ENCODE results near the gene SMAP1. TPM values are rescaled to one million over a fixed set of nuclear protein-coding genes. Genes with fewer than 3 reads are reported as not detected.
A peak's percentile ranks its signal among the peaks of the same experiment; 100 is the strongest.
"Not testable (repeated sequence)": the region's sequence is repeated elsewhere in the genome, so short reads cannot be mapped to it uniquely, and the experiment has no call there.

Gene SMAP1
- total RNA-seq, 1 donor from 2014 or later = 26.3 TPM

- Mint-ChIP-seq H3K4me1 (ENCODE audit: low read depth) (peaks cover 39% of the 10 kb centered on the region), H3K27me3 (ENCODE audit: insufficient read depth) (no peaks in the 10 kb centered on the region), H3K36me3 (ENCODE audit: low read depth) (peaks cover 7% of the 10 kb centered on the region), H3K27ac (peak overlapping the region; percentile 82), H3K4me3 (peak overlapping the region; percentile 28), H3K9me3 (peaks cover 30% of the 10 kb centered on the region)
- DNase-seq (ENCODE audit: low spot score) = no peak
- intact Hi-C loops (cut with micrococcal nuclease) = loop anchor here (10.0 kb wide), 1 partner anchor 568 kb away; the partner anchor contains the start of gene OGFRL1
These were observed 49.5 kb downstream of the SMAP1 start for GRCh38 chr6:70717038-70717801.

GRCh38 chr6:70724524-70724923 lies 56.8 kb downstream of the SMAP1 start:
- Mint-ChIP-seq H3K36me3 (ENCODE audit: low read depth) (peaks cover 4% of the 10 kb centered on the region), H3K27me3 (ENCODE audit: insufficient read depth) (no peaks in the 10 kb centered on the region), H3K4me1 (ENCODE audit: low read depth) (peaks cover 8% of the 10 kb centered on the region), H3K27ac (no peak overlapping the region), H3K4me3 (no peak overlapping the region), H3K9me3 (no peaks in the 10 kb centered on the region)
- no peak for DNase-seq (ENCODE audit: low spot score)
- intact Hi-C loops (cut with micrococcal nuclease) = no loop called here

GRCh38 chr6:70725817-70726415 lies 58.2 kb downstream of the SMAP1 start:
- Mint-ChIP-seq H3K9me3 (no peaks in the 10 kb centered on the region), H3K36me3 (ENCODE audit: low read depth) (peaks cover 4% of the 10 kb centered on the region), H3K27ac (no peak overlapping the region), H3K4me3 (no peak overlapping the region), H3K4me1 (ENCODE audit: low read depth) (peaks cover 4% of the 10 kb centered on the region), H3K27me3 (ENCODE audit: insufficient read depth) (no peaks in the 10 kb centered on the region)
- intact Hi-C loops (cut with micrococcal nuclease) = no loop called here
- no peak for DNase-seq (ENCODE audit: low spot score)

DNA sequence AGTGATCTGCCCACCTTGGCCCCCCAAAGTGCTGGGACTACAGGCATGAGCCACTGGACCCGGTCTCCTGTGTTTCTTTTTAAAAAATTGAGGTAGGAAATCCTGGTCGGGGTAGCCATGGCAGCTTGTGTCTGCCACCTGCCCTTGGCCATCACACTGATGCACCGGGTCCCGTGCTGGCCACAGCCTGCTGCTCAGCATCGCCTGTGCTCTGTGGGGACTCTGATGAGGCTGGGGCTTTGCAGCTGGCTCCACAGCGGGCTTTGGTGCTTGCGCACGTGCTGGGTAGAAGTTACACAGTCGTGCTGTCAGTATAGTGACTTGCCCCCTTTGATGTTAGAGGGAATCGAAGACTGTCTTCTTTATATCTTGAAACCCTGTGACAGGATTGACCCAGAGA lies 66.7 kb downstream of the SMAP1 start:
- Mint-ChIP-seq H3K27me3 (ENCODE audit: insufficient read depth) (no peaks in the 10 kb centered on the region), H3K27ac (no peak overlapping the region), H3K4me1 (ENCODE audit: low read depth) (peaks cover 9% of the 10 kb centered on the region), H3K4me3 (no peak overlapping the region), H3K9me3 (no peaks in the 10 kb centered on the region), H3K36me3 (ENCODE audit: low read depth) (peaks cover 22% of the 10 kb centered on the region)
- DNase-seq (ENCODE audit: low spot score) = no peak
- intact Hi-C loops (cut with micrococcal nuclease) = no loop called here

GRCh38 chr6:70734979-70735378 lies 67.3 kb downstream of the SMAP1 start:
- no peak for DNase-seq (ENCODE audit: low spot score)
- Mint-ChIP-seq H3K4me3 (no peak overlapping the region), H3K27ac (no peak overlapping the region), H3K9me3 (no peaks in the 10 kb centered on the region), H3K36me3 (ENCODE audit: low read depth) (peaks cover 25% of the 10 kb centered on the region), H3K4me1 (ENCODE audit: low read depth) (peaks cover 9% of the 10 kb centered on the region), H3K27me3 (ENCODE audit: insufficient read depth) (no peaks in the 10 kb centered on the region)
- intact Hi-C loops (cut with micrococcal nuclease) = no loop called here

GRCh38 chr6:70735513-70735912 lies 67.8 kb downstream of the SMAP1 start:
- H3K9me3 Mint-ChIP-seq = peaks cover 3% of the 10 kb centered on the region

DNA sequence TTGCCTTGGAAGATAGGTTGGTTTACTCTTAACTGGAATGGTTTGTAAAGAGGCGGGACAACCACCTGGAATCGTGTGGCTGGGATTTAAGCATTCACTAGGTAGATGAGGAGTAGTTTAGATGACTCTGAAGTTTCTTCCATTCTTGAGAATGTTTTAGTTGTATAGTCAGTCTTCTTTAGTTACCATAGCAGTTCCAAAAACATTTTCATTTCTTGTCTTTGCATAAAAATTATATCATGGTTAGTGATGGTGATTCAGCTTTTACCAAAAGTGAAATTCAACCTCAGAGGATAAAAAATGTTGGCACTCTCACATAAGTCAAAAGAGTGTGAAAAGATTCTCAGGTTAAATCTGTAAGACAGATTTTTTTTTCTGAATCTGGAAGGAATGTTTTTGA lies 70.3 kb downstream of the SMAP1 start:
- Mint-ChIP-seq H3K27ac (no peak overlapping the region), H3K9me3 (peaks cover 20% of the 10 kb centered on the region), H3K36me3 (ENCODE audit: low read depth) (peaks cover 43% of the 10 kb centered on the region), H3K4me3 (no peak overlapping the region), H3K27me3 (ENCODE audit: insufficient read depth) (no peaks in the 10 kb centered on the region), H3K4me1 (ENCODE audit: low read depth) (peaks cover 11% of the 10 kb centered on the region)
- intact Hi-C loops (cut with micrococcal nuclease) = no loop called here
- DNase-seq (ENCODE audit: low spot score) = no peak

More at GRCh38 chr6:70735513-70735912, 67.8 kb downstream of the SMAP1 start:
- Mint-ChIP-seq H3K4me3 (no peak overlapping the region), H3K36me3 (ENCODE audit: low read depth) (peaks cover 29% of the 10 kb centered on the region), H3K27me3 (ENCODE audit: insufficient read depth) (no peaks in the 10 kb centered on the region), H3K27ac (no peak overlapping the region), H3K4me1 (ENCODE audit: low read depth) (peaks cover 11% of the 10 kb centered on the region)
- DNase-seq (ENCODE audit: low spot score) = no peak
- intact Hi-C loops (cut with micrococcal nuclease) = no loop called here

DNA sequence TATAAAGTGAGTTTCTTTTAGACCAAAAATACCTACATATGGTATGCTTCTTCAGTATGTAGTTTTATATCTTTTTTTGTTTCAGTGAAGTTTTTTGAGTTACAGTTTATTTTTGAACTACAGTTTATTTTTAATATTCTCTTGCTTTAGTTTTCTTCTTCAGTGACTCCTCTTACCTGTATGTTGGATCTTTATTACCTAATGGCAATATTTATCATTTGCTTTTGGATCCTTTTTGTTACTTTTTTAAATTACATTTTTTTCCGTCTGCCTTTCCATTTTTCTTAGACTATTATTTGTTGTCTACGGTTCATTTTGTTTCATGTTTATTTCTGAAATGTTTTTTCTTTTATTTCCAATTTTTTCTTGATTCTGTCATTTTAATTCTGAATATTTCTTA lies 71.9 kb downstream of the SMAP1 start:
- Mint-ChIP-seq H3K9me3 (peaks cover 22% of the 10 kb centered on the region), H3K27ac (no peak overlapping the region), H3K36me3 (ENCODE audit: low read depth) (peaks cover 41% of the 10 kb centered on the region), H3K27me3 (ENCODE audit: insufficient read depth) (no peaks in the 10 kb centered on the region), H3K4me1 (ENCODE audit: low read depth) (peaks cover 7% of the 10 kb centered on the region), H3K4me3 (no peak overlapping the region)
- DNase-seq (ENCODE audit: low spot score) = no peak
- intact Hi-C loops (cut with micrococcal nuclease) = no loop called here

DNA sequence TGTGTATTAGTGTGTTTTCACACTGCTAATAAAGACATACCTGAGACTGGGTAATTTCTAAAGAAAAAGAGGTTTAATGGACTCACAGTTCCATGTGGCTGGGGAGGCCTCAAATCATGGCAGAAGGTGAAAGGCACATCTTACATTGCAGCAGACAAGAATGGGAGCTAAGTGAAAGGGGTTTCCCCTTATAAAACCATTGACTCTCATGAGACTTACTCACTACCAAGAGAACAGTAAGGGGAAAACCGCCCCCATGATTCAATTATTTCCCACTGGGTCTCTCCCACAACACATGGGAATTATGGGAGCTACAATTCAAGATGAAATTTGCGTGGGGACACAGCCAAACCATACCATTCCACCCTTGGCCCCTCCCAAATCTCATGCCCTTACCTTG lies 73.1 kb downstream of the SMAP1 start:
- Mint-ChIP-seq H3K36me3 (ENCODE audit: low read depth) (peaks cover 44% of the 10 kb centered on the region), H3K9me3 (peaks cover 24% of the 10 kb centered on the region)
- intact Hi-C loops (cut with micrococcal nuclease); H3K4me1 Mint-ChIP-seq (ENCODE audit: low read depth); DNase-seq (ENCODE audit: low spot score); H3K27ac Mint-ChIP-seq; H3K27me3 Mint-ChIP-seq (ENCODE audit: insufficient read depth); H3K4me3 Mint-ChIP-seq: not testable (repeated sequence)

DNA sequence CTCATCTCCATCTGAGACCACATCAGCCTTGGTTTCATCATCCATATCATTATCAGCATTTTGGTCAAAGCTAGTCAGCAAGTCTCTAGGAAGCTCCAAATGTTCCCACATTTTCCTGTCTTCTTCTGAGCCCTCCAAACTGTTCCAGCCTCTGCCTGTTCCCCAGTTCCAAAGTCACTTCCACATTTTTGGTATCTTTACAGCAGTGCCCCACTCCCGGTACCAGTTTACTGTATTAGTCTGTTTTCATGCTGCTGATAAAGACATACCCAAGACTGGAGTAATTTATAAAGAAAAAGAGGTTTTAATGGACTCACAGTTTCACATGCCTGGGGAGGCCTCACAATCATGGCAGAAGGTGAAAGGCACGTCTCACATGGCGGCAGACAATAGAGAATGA lies 74.8 kb downstream of the SMAP1 start:
- H3K27me3 Mint-ChIP-seq (ENCODE audit: insufficient read depth); intact Hi-C loops (cut with micrococcal nuclease); H3K27ac Mint-ChIP-seq; H3K4me3 Mint-ChIP-seq; DNase-seq (ENCODE audit: low spot score): not testable (repeated sequence)
- H3K4me1 Mint-ChIP-seq (ENCODE audit: low read depth) = peaks cover 10% of the 10 kb centered on the region
- peaks cover 27% of the 10 kb centered on the region for H3K9me3 Mint-ChIP-seq
- H3K36me3 Mint-ChIP-seq (ENCODE audit: low read depth) = peaks cover 47% of the 10 kb centered on the region

GRCh38 chr6:70753870-70754380 lies 86.2 kb downstream of the SMAP1 start:
- Mint-ChIP-seq H3K27me3 (ENCODE audit: insufficient read depth) (no peaks in the 10 kb centered on the region), H3K36me3 (ENCODE audit: low read depth) (peaks cover 5% of the 10 kb centered on the region), H3K4me1 (ENCODE audit: low read depth) (no peaks in the 10 kb centered on the region), H3K9me3 (no peaks in the 10 kb centered on the region), H3K4me3 (no peak overlapping the region), H3K27ac (no peak overlapping the region)
- intact Hi-C loops (cut with micrococcal nuclease) = no loop called here
- no peak for DNase-seq (ENCODE audit: low spot score)

DNA sequence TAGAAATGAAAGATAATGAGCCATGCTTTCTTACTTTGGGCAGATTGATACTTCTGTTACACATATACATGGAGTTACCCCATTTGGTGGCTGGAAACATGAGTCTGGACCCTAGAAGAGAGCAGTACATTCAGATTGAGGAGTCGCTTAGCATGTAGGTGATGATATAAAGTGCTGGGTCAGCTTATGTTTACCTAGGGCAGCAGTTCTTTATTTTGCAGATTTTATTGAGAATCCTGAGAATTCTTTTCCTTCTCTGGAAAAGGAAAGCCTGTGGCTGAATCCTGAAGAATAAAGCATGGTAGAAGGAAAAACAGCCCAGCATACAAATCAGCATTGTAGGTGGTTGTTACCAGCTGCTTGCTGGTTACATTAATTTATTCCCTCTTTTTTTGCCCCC lies 91.2 kb downstream of the SMAP1 start:
- intact Hi-C loops (cut with micrococcal nuclease) = no loop called here
- DNase-seq (ENCODE audit: low spot score) = no peak
- H3K9me3 Mint-ChIP-seq = no peaks in the 10 kb centered on the region

GRCh38 chr6:70763754-70764510 lies 96.2 kb downstream of the SMAP1 start:
- DNase-seq (ENCODE audit: low spot score) = no peak
- H3K27me3 Mint-ChIP-seq (ENCODE audit: insufficient read depth) = no peaks in the 10 kb centered on the region
- H3K4me1 Mint-ChIP-seq (ENCODE audit: low read depth) = no peaks in the 10 kb centered on the region
- peaks cover 5% of the 10 kb centered on the region for H3K9me3 Mint-ChIP-seq
- H3K4me3 Mint-ChIP-seq = no peak overlapping the region
- H3K27ac Mint-ChIP-seq = no peak overlapping the region
- H3K36me3 Mint-ChIP-seq (ENCODE audit: low read depth) = peaks cover 10% of the 10 kb centered on the region
- intact Hi-C loops (cut with micrococcal nuclease) = no loop called here

More for the DNA sequence above, 91.2 kb downstream of the SMAP1 start:
- H3K27me3 Mint-ChIP-seq (ENCODE audit: insufficient read depth) = no peaks in the 10 kb centered on the region
- no peak overlapping the region for H3K4me3 Mint-ChIP-seq
- H3K4me1 Mint-ChIP-seq (ENCODE audit: low read depth) = no peaks in the 10 kb centered on the region
- H3K36me3 Mint-ChIP-seq (ENCODE audit: low read depth) = peaks cover 5% of the 10 kb centered on the region
- no peak overlapping the region for H3K27ac Mint-ChIP-seq

Data from activated T-helper 1 cell treated with anti-CD3 and anti-CD28 coated beads, Interleukin-12 subunit alpha, Interleukin-12 subunit beta, Interleukin-2, Interleukin-4 antibody, amounts not matched to agents 30 ng/mL and 10 ng/mL and 1 ng/mL, durations not matched to agents 14 hours and 24 hours and 36 hours (primary cell).